MCF 10A (cell line): Measurements from ENCODE around the gene AQP12A. TPM values are rescaled to one million over a fixed set of nuclear protein-coding genes. Genes with fewer than 3 reads are reported as not detected.

Experiments used
- BruUV-seq: library from RNA; stranded (reverse); fragments of 400-500 nt; replicated peaks from 2 replicates; lab custom pipeline; 2021; lab: Mats Ljungman, UMichigan
- CTCF ChIA-PET: fragments of 300-600 bp; sonication (Branson Sonifier 250); formaldehyde crosslinking; extraction: SDS; loops from one replicate; lab custom pipeline; 2021; ENCODE audit warnings: antibody characterized with exemption, inconsistent platforms; lab: Yijun Ruan, JAX
- POLR2A ChIA-PET: fragments of 300-600, 350-650 bp; sonication (Branson Sonifier 250); formaldehyde crosslinking; extraction: SDS; loops from one replicate; lab custom pipeline; 2020; ENCODE audit warnings: antibody characterized with exemption, inconsistent platforms; lab: Yijun Ruan, JAX
- DNase-seq: peaks from one replicate; pipeline ENCODE4 v3.0.0-alpha.2; 2018; ENCODE audit not compliant: unreplicated experiment
- H3K27ac Mint-ChIP-seq: one replicate; pipeline ENCODE4 v1.8.0; 2022; ENCODE audit warnings: mild to moderate bottlenecking, low read depth, mixed read lengths; ENCODE audit not compliant: unreplicated experiment
- H3K27me3 Mint-ChIP-seq: one replicate; pipeline ENCODE4 v1.8.0; 2022; ENCODE audit warnings: mixed read lengths; ENCODE audit not compliant: insufficient read depth, unreplicated experiment
- H3K36me3 Mint-ChIP-seq: one replicate; pipeline ENCODE4 v1.8.0; 2022; ENCODE audit warnings: mild to moderate bottlenecking, moderate library complexity, mixed read lengths; ENCODE audit not compliant: insufficient read depth, unreplicated experiment
- H3K4me1 Mint-ChIP-seq: one replicate; pipeline ENCODE4 v1.8.0; 2022; ENCODE audit warnings: mixed read lengths; ENCODE audit not compliant: insufficient read depth, unreplicated experiment
- H3K4me3 Mint-ChIP-seq: one replicate; pipeline ENCODE4 v1.8.0; 2022; ENCODE audit warnings: mild to moderate bottlenecking, moderate library complexity, mixed read lengths; ENCODE audit not compliant: unreplicated experiment
- H3K9me3 Mint-ChIP-seq: one replicate; pipeline ENCODE4 v1.8.0; 2022; ENCODE audit warnings: mixed read lengths; ENCODE audit not compliant: unreplicated experiment
- intact Hi-C: fragments of 100-400 bp; cut with micrococcal nuclease; formaldehyde crosslinking; loops from 2 replicates; pipeline ENCODE4 v1.14.1; 2022
- total RNA-seq: library from RNA; stranded (reverse); gene quantifications from 2 replicates; pipeline ENCODE4 v1.2.3, GENCODE V29; 2022
- TF ChIP-seq, protein P1 (sequence below): fragments of 200-600 bp; IDR thresholded peaks from one replicate; pipeline ENCODE4 v1.8.0; 2022; ENCODE audit warnings: antibody characterized with exemption, mild to moderate bottlenecking; ENCODE audit not compliant: unreplicated experiment

The AQP12A gene
- total RNA-seq, 1 experiment from 2014 or later, result not detected

GRCh38 chr2:240714747-240715725, 23.4 kb downstream of the AQP12A start:
- CTCF ChIA-PET, result interaction anchor here (1.3 kb wide), 1 partner anchor 125 kb away, joined by 5 read pairs; no protein-coding TSS in a partner anchor
- Mint-ChIP-seq H3K9me3 (no peaks in the 10 kb centered on the region), H3K27ac (no peak overlapping the region), H3K27me3 (peaks cover 27% of the 10 kb centered on the region), H3K4me1 (no peaks in the 10 kb centered on the region), H3K36me3 (no peaks in the 10 kb centered on the region), H3K4me3 (no peak overlapping the region)
- intact Hi-C loops, result no loop called here
- TF ChIP-seq, protein P1, sequence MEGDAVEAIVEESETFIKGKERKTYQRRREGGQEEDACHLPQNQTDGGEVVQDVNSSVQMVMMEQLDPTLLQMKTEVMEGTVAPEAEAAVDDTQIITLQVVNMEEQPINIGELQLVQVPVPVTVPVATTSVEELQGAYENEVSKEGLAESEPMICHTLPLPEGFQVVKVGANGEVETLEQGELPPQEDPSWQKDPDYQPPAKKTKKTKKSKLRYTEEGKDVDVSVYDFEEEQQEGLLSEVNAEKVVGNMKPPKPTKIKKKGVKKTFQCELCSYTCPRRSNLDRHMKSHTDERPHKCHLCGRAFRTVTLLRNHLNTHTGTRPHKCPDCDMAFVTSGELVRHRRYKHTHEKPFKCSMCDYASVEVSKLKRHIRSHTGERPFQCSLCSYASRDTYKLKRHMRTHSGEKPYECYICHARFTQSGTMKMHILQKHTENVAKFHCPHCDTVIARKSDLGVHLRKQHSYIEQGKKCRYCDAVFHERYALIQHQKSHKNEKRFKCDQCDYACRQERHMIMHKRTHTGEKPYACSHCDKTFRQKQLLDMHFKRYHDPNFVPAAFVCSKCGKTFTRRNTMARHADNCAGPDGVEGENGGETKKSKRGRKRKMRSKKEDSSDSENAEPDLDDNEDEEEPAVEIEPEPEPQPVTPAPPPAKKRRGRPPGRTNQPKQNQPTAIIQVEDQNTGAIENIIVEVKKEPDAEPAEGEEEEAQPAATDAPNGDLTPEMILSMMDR, result no peak
- POLR2A ChIA-PET, result no interaction called here
- no peak for DNase-seq
- BruUV-seq, result no TSS peak

DNA sequence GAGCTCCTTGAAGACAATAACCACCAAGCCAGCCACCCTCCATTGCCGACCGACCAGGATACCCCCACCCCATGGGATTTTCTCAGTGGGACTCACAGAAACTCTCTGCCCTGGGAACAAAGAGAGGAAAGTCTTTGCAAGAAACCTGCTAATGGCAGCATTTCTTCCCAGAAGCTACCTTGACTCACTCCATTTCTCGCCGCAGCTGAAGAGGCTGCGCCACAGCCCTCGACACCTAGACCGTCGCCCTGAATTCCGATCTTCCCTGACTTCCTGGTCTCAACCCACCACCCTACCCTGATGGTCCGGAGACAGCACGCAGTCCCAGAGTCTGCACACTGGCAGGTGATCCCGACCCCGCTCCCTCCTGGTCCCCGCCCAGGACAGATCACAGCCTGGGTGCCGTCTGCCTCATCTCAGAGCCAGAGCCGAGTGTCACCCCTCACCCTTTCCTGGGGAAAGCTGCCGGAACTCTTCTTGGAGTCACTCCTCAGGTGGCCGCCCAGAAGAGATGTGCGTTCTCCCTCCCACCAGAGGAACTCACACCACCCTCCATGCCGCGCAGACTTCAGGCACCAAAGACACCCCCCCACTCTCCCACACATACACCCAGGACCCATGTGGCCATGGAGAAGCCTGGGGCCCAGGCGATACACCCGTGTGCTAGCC, 24.6 kb downstream of the AQP12A start:
- no peaks in the 10 kb centered on the region for H3K9me3 Mint-ChIP-seq
- no peak overlapping the region for H3K4me3 Mint-ChIP-seq
- CTCF ChIA-PET, result interaction anchor here (0.5 to 1.3 kb wide), 2 partner anchors 44 to 124 kb away, joined by 5 read pairs; no protein-coding TSS in a partner anchor
- intact Hi-C loops, result no loop called here
- H3K4me1 Mint-ChIP-seq, result no peaks in the 10 kb centered on the region
- TF ChIP-seq, protein P1, result no peak
- BruUV-seq, result no TSS peak
- H3K27me3 Mint-ChIP-seq, result peaks cover 16% of the 10 kb centered on the region
- H3K27ac Mint-ChIP-seq, result no peak overlapping the region
- no peaks in the 10 kb centered on the region for H3K36me3 Mint-ChIP-seq
- POLR2A ChIA-PET, result no interaction called here
- DNase-seq, result no peak

GRCh38 chr2:240717181-240717641, 25.5 kb downstream of the AQP12A start:
- no peaks in the 10 kb centered on the region for H3K4me1 Mint-ChIP-seq
- no peak for DNase-seq
- BruUV-seq, result no TSS peak
- intact Hi-C loops, result no loop called here
- H3K4me3 Mint-ChIP-seq, result no peak overlapping the region
- no peak overlapping the region for H3K27ac Mint-ChIP-seq
- H3K9me3 Mint-ChIP-seq, result no peaks in the 10 kb centered on the region
- H3K36me3 Mint-ChIP-seq, result no peaks in the 10 kb centered on the region
- TF ChIP-seq, protein P1, result no peak
- peaks cover 13% of the 10 kb centered on the region for H3K27me3 Mint-ChIP-seq
- ChIA-PET POLR2A (no interaction called here), CTCF (no interaction called here)
